Inferior parietal cortex (tissue), 1 donor: ENCODE measurements around the gene PDE2A.

ENCODE experiments used
- DNase-seq: peaks from one replicate; pipeline ENCODE4 v3.0.0-alpha.2; 2016; ENCODE audit errors: extremely low spot score

PDE2A gene

DNA sequence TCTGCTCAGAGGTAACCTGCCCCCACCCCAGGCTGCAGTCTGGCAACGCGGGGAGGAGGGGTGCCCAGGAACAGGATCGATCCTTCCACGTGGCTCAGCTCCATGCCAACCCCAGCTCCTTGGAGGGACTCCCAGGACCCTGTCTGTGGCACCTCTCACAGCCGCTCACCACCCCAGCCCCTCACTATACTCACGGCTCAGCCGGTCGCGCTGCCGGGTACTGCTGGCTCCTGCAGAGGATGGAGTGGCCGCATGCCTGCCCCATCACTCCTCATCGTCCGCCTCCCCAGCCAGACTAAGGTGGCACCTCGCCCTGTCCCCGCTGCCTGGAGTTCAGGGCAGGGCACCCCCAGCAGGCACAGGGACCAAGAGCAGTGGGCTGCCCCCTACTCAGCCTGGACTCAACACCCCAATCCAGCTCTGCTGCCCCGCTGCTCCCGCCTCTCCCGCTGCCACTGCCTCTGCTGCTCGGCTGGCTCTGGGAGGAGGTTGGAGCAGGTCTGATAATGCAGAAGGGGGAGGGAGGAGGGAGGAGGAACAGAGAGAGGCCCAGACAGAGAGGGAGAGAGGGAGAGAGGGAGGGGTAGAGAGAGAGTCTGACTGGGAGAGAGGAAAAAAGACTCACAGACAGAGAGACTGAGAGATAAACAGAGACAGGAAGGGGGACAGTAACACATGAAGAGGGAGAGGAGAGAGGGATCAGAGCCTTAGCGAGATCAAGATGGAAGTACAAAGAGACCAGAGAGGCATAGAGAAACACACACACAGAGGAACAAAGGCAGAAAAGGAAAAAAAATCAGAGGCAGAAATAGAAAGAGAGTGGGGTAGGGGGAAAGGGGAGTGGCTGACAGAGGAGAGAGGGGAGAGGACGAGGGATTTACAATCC is at the start of gene PDE2A:
Gene PDE2A (minus strand): TSS at position 480 of the 886 bp plus-strand sequence. CDS start 215 bp downstream, at position 265.
- DNase-seq: peak; percentile 22

- DNase-seq: no peak
These were observed 49.3 kb upstream of the PDE2A start for GRCh38 chr11:72723508-72723907.

DNA sequence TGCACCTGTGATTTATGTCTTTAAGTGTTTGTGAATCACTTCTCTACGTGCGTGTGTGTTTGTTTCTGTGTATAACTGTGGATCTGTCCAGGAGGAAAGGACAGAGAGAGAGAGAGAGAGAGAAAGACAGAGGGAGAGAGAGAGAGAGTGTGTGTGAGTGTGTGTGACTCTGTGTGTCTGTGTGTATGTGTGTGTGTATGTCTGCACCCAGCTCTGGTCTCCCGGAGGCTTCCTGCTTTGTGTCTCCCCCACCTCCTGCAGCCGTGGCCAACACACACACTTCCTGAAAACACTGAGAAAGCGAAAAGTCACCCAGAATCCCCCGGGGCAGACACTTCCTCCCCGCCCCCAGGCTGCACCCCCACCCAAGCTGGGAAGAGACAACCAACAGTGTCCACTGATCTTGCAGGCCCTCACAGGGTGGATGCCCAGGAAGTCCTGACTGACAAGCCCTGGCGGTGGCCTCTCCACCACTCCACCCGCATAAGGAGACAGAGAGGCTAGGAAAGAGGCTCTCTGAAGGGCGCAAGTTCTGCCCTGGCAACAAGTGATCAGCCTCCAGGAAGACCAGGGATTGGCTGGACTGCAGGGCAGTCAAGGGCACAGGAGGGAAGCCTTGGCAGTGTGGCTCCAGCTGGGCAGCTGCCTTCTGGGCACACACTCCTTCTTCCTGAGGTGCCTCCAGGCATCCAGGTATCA is 48.0 kb upstream of the PDE2A start:
- DNase-seq: peak; percentile 81

GRCh38 chr11:72721689-72722049 is 47.4 kb upstream of the PDE2A start:
- no peak for DNase-seq

DNA sequence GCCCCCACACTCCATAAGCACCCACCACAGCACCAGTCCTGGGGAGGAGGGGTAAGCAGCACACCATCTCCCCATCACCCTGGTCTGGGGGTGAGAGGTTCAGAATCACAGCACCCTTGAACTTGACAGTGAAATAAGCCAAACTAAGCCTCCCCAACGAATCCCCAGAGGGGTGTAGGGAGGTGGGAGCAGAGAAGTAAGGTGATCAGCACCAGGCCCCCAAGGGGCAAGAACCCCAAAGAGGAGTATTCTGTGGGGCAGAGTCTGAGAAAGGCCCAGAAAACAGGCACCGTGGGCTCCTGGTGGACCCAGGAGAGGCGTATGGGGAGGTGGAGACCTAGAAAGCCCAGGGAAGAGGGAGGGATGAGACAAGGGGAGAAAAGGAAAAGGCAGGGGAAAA is 47.1 kb upstream of the PDE2A start:
- DNase-seq: no peak

DNA sequence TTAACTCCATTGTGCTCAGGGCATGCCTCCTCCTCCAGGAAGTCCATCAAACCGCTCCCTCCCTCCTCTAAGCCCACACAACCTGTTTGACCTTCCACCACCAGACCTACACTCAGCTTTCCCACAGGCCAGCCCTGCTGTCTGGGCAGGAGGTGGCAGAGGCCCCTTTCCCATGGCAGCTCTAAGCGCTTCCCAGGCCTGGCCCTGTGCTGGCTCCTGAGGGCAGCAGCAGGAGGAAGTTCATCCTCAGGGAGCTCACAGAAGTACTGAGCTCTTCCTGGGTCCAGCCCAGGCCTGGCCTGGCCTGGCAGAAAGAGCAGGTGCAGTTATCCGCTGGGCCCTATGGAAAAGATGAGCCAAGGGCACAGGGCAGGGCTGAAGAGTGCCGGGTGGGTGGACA is 46.6 kb upstream of the PDE2A start:
- no peak for DNase-seq

GRCh38 chr11:72720047-72720446 is 45.8 kb upstream of the PDE2A start:
- DNase-seq: no peak

DNA sequence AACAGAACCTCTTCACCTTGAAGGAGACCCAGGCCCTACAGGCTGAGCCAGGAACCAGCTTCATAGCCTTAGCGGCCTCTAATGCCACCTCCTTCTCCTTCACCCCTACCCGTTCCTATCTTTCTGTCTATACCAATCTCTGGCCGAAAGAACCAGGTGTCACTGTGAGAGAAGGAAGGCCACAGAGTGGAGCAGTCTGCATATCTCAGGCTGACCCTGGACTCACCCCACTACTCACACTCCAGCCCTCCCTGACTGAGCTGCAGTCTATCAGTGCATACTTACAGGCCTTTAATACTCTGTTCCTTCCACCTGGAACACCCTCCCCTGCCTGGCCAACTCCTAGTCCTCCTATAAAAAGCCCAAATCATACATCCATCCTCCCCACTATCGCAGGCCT is 45.3 kb upstream of the PDE2A start:
- no peak for DNase-seq

- DNase-seq: no peak
These were observed 44.9 kb upstream of the PDE2A start for GRCh38 chr11:72719144-72719543.

DNA sequence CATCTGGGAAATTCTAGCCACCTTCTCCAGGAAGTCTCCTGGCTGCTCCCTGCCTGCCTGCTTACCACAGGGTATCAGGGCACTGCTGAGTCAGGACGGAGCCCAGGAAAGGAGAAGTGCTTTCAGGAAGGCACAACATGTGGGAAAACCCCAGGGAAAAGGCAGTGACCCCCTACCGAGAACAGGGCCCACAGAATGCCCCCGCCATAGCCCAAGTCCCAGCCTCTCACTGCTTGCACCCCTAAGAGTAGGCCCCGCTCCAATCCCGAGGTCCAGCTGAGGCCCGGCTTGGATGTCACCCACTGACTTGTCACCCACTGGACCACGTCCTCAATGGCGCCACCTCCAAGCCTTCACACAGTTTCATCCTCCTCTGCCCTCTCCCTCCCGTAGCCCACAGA is 43.9 kb upstream of the PDE2A start:
- no peak for DNase-seq

GRCh38 chr11:72716788-72717435 is 42.7 kb upstream of the PDE2A start:
- no peak for DNase-seq

DNA sequence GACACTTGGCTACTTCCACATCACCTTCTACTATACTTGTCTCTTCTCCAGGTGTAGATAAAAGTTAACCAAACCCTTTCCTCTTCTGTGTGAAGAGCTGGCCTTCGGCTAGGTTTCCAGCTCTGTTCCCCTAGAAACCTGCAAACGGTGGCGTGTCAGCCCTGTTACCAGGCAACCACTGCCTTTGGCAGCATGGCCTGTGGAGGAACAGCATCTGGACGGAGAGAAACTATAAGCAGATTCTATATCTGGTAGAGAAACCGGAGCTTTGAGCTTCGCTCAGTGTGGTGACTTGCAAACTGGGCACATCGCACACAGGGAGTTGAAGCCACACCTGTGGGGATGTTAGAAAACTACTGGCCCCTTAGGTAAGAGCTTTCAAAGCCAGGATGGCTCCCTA is 42.1 kb upstream of the PDE2A start:
- peak; percentile 66 for DNase-seq

- no peak for DNase-seq
These were observed 38.6 kb upstream of the PDE2A start for GRCh38 chr11:72712841-72713240.

DNA sequence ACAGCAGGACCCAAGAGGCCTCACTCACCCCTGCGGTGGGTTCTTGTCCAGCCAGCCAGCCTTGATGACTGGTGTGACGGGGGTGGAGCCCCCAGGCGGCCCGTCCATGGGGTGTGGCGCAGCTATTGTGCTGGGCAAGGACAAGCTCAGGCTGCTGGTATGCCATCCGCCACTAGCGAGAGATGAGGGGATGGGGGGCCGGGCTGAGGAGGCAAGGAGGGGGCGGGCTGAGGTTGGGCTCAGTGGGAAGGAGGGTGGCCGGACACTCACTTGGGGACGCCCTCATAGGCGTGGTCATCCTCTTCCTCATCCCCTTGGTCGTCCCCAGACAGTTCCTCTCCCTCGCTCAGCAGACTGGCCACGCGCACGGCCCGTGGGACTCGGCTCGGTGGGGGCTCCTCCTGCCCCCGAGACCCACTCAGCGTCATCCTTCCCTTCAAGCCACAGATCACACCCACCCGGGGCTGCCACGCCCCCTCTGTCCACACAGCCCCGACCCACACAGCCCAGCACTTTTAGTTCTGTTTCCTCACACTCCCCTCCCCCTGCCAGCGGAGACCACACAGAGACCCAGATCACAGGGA is 38.0 kb upstream of the PDE2A start:
- no peak for DNase-seq

- no peak for DNase-seq
These were observed 36.9 kb upstream of the PDE2A start for GRCh38 chr11:72711141-72711540.

- DNase-seq: no peak
These were observed 36.1 kb upstream of the PDE2A start for GRCh38 chr11:72710278-72710677.

GRCh38 chr11:72709478-72710238 is 35.4 kb upstream of the PDE2A start:
- DNase-seq: no peak

- no peak for DNase-seq
These were observed 32.8 kb upstream of the PDE2A start for GRCh38 chr11:72707032-72707431.

DNA sequence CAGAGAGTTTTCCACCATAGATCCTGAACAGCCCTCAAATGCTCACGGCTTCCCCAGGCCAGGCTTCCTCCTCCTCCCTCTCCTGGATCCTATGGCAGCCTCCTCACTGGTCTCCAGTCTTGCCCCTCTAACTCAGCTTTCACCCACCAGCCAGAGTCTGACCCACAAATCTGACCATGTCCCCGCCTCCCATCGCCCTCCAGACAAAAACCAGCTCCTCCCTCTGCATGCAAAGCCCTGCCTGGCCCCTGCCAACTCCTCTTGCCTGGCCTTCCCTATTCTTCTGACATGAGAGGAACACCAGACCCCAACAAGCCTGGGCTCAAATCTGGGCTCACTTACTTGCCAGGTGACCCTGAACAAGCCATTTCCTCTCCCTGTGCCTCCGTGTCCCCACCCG is 32.4 kb upstream of the PDE2A start:
- no peak for DNase-seq

DNA sequence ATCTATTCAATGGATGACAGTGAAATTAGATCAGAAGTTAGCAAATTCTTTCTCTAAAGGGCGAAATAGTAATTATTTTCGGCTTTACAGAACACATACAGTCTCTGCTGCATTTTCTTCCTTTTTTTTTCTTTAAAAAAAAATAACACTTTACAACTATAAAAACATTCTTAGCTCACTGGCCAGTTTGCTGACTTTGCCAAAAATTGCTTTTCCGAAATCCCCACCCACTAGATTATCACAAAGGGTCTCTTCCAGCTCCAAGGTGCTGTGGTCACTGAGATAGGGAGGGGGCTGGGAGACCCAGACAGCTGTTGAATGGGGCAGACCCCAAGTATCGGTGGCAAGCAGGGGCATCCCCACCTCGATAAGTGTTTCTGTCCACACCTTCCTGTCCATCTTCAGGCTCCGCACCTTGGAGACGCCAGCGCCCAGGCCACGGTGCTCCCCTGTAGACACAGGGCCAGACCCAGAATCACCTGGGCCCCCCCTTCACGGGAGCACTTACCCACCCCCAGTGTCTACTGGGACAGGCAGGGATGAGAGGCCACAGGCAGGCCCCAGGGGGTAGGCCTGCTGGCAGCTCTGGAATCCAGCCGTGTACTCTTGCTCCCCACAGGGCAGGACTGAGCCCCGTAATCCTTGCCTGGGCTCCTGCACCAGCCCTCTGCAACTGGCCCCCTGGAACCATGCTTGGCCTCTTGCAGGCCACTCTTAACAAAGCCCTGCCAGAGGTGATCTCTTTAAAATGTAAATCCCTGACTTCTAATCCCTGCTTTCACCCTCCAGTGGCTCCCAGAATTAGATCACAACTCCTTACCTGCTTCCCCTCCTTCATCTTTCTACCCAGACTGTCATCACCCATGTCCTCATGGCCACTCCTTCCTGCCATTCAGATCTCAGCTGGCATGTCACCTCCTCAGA is 31.5 kb upstream of the PDE2A start:
- no peak for DNase-seq
